ENCODE measurements around the gene SNX7. TPM values are rescaled to one million over a fixed set of nuclear protein-coding genes. Genes with fewer than 3 reads are reported as not detected.

The SNX7 gene
- total and polyA plus RNA-seq, 8 donors = 11.1 to 38.9 (median 24.5) TPM

- Histone ChIP-seq H3K4me1 (peaks cover 0 to 24% (median 12%) of the 10 kb centered on the region in 4 donors), H3K27me3 (peaks cover 0 to 10% (median 0%) of the 10 kb centered on the region in 3 donors), H3K9me3 (no peaks in the 10 kb centered on the region), H3K4me3 (peak overlapping the region; percentile 62 to 87 (median 72)), H3K27ac (peak overlapping the region; percentile 81 to 91 (median 84)), H3K36me3 (no peaks in the 10 kb centered on the region)
- TF ChIP-seq POLR2A (IDR thresholded peaks at IDR 0.05) = peak in 1 of 4 donors; percentile 19
- TF ChIP-seq CTCF (IDR thresholded peaks at IDR 0.05) = no peak
- intact Hi-C loops (cut with DNase I; ENCODE audit: low total_unique reads) = no loop called here
- 2 to 4% (median 3%) methylated on average over 20 to 25 of the region's 25 CpGs for WGBS, 5 donors
- peak in 1 of 2 donors; percentile 50 for DNase-seq
Observed at GRCh38 chr1:98660940-98661543, 479 bp upstream of the SNX7 start.

- no peak for TF ChIP-seq CTCF (IDR thresholded peaks at IDR 0.05)
- TF ChIP-seq POLR2A (IDR thresholded peaks at IDR 0.05) = no peak
- TF ChIP-seq EP300 (IDR thresholded peaks at IDR 0.05) = no peak
- TF ChIP-seq POLR2AphosphoS5 (IDR thresholded peaks at IDR 0.05) = no peak
- H3K27ac ChIP-seq = peak overlapping the region; percentile 81 to 91 (median 84)
- intact Hi-C loops (cut with DNase I; ENCODE audit: low total_unique reads) = no loop called here
- H3K27me3 ChIP-seq = peaks cover 0 to 10% (median 0%) of the 10 kb centered on the region in 3 donors
- 0 to 2% (median 0%) methylated on average over 6 of the region's 6 CpGs for WGBS, 5 donors
- no peaks in the 10 kb centered on the region for H3K9me3 ChIP-seq
- H3K36me3 ChIP-seq = no peaks in the 10 kb centered on the region
- peak overlapping the region; percentile 62 to 87 (median 72) for H3K4me3 ChIP-seq
- peaks cover 0 to 24% (median 12%) of the 10 kb centered on the region in 4 donors for H3K4me1 ChIP-seq
- DNase-seq = no peak
Observed at GRCh38 chr1:98662356-98662670, 792 bp downstream of the SNX7 start.

GRCh38 chr1:98668733-98669132 lies 7.2 kb downstream of the SNX7 start:
- Histone ChIP-seq H3K4me1 (peaks cover 0 to 8% (median 0%) of the 10 kb centered on the region in 4 donors), H3K4me3 (no peak overlapping the region), H3K36me3 (no peaks in the 10 kb centered on the region), H3K27ac (no peak overlapping the region), H3K9me3 (no peaks in the 10 kb centered on the region), H3K27me3 (no peaks in the 10 kb centered on the region)
- DNase-seq = no peak
- 66 to 85% (median 75%) methylated on average over 2 of the region's 2 CpGs for WGBS, 5 donors
- intact Hi-C loops (cut with DNase I; ENCODE audit: low total_unique reads) = no loop called here
- TF ChIP-seq CTCF (IDR thresholded peaks at IDR 0.05) = no peak
- no peak for TF ChIP-seq EP300 (IDR thresholded peaks at IDR 0.05)
- TF ChIP-seq POLR2A (IDR thresholded peaks at IDR 0.05) = no peak
- TF ChIP-seq POLR2AphosphoS5 (IDR thresholded peaks at IDR 0.05) = no peak

- intact Hi-C loops (cut with DNase I; ENCODE audit: low total_unique reads) = no loop called here
- 52 to 80% (median 56%) methylated on average over 2 of the region's 2 CpGs for WGBS, 5 donors
- Histone ChIP-seq H3K27me3 (no peaks in the 10 kb centered on the region), H3K27ac (no peak overlapping the region), H3K4me3 (no peak overlapping the region), H3K4me1 (peaks cover 0 to 6% (median 0%) of the 10 kb centered on the region in 4 donors), H3K9me3 (no peaks in the 10 kb centered on the region), H3K36me3 (no peaks in the 10 kb centered on the region)
- no peak for TF ChIP-seq EP300 (IDR thresholded peaks at IDR 0.05)
- TF ChIP-seq POLR2AphosphoS5 (IDR thresholded peaks at IDR 0.05) = no peak
- TF ChIP-seq POLR2A (IDR thresholded peaks at IDR 0.05) = no peak
- TF ChIP-seq CTCF (IDR thresholded peaks at IDR 0.05) = no peak
- no peak for DNase-seq
Observed at GRCh38 chr1:98669355-98670296, 8.1 kb downstream of the SNX7 start.

All from stomach (tissue), 9 donors.